OCI-LY3 (cell line): ENCODE measurements around the gene DOCK9.

Source experiments
- CTCF ChIP-seq: fragments of 200-600, 300-600 bp; sonication (generic); IDR thresholded peaks from 2 replicates; pipeline ENCODE4 v1.5.1; 2014; ENCODE audit warnings: antibody characterized with exemption, low read length, low read depth
- EZH2phosphoT487 ChIP-seq: fragments of 200-600 bp; shearing (Covaris generic); IDR thresholded peaks from 2 replicates; pipeline ENCODE4 v1.6.1; 2018; ENCODE audit warnings: antibody characterized with exemption, mixed run types, low read depth

DNA sequence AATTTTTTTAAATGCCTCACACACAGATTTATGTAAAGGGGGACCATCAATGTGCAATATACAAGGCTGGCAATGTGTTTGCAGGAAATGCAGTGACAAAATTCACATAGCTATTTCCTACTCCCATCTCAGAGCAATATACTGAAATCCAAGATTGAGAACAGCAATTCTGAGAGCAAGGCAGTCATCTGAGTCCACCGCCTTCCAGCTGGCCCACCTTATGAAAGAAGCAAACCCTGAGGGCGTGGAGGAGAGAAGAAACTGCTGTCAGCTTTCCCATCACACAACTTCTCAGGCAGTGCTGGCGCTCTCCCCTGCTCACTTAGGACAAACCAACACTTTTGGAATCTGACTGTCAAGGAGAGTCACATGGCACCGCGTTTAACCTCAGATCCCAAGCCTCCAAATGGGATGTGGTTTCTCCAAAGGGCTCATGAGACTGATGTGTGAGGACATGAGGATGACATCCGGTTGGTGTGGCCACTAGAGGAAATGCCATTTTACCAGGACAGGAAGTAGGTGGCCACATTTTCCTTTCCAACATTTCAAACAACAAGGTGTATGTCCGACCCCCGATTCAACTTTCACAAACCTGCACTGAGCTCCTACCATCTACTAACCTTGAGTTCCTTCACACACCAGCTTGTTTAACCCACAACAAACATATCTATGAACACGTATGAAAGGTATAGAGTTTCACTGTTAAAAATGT lies 3.7 kb upstream of the DOCK9 start:
- TF ChIP-seq CTCF, result no peak
- no peak for TF ChIP-seq EZH2phosphoT487
